Vein endothelial cell (primary cell): ENCODE data around the gene CNTLN. TPM values are rescaled to one million over a fixed set of nuclear protein-coding genes. Genes with fewer than 3 reads are reported as not detected.

Experiments used
- small RNA-seq: library from RNA; depleted of rRNA; stranded (forward); fragments of <200 nt; gene quantifications from one replicate; pipeline ENCODE3, GENCODE V24; 2012
- total RNA-seq: library from RNA; depleted of rRNA; stranded (reverse); fragments of >200 nt; gene quantifications from 2 replicates; pipeline ENCODE4 v1.2.3, GENCODE V29; 2012

CNTLN gene, protein sequence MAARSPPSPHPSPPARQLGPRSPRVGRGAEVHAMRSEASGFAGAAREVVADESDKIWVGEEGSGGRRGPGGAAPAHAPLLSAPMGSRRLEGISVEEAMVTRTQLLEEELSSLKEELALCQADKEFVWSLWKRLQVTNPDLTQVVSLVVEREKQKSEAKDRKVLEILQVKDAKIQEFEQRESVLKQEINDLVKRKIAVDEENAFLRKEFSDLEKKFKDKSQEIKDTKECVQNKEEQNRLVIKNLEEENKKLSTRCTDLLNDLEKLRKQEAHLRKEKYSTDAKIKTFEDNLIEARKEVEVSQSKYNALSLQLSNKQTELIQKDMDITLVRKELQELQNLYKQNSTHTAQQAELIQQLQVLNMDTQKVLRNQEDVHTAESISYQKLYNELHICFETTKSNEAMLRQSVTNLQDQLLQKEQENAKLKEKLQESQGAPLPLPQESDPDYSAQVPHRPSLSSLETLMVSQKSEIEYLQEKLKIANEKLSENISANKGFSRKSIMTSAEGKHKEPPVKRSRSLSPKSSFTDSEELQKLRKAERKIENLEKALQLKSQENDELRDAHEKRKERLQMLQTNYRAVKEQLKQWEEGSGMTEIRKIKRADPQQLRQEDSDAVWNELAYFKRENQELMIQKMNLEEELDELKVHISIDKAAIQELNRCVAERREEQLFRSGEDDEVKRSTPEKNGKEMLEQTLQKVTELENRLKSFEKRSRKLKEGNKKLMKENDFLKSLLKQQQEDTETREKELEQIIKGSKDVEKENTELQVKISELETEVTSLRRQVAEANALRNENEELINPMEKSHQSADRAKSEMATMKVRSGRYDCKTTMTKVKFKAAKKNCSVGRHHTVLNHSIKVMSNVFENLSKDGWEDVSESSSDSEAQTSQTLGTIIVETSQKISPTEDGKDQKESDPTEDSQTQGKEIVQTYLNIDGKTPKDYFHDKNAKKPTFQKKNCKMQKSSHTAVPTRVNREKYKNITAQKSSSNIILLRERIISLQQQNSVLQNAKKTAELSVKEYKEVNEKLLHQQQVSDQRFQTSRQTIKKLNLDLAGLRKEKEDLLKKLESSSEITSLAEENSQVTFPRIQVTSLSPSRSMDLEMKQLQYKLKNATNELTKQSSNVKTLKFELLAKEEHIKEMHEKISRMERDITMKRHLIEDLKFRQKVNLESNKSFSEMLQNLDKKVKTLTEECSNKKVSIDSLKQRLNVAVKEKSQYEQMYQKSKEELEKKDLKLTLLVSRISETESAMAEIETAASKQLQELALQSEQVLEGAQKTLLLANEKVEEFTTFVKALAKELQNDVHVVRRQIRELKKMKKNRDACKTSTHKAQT (N-terminal part only)
- 8.2 and 11.2 TPM in 2 replicates for total RNA-seq

DNA sequence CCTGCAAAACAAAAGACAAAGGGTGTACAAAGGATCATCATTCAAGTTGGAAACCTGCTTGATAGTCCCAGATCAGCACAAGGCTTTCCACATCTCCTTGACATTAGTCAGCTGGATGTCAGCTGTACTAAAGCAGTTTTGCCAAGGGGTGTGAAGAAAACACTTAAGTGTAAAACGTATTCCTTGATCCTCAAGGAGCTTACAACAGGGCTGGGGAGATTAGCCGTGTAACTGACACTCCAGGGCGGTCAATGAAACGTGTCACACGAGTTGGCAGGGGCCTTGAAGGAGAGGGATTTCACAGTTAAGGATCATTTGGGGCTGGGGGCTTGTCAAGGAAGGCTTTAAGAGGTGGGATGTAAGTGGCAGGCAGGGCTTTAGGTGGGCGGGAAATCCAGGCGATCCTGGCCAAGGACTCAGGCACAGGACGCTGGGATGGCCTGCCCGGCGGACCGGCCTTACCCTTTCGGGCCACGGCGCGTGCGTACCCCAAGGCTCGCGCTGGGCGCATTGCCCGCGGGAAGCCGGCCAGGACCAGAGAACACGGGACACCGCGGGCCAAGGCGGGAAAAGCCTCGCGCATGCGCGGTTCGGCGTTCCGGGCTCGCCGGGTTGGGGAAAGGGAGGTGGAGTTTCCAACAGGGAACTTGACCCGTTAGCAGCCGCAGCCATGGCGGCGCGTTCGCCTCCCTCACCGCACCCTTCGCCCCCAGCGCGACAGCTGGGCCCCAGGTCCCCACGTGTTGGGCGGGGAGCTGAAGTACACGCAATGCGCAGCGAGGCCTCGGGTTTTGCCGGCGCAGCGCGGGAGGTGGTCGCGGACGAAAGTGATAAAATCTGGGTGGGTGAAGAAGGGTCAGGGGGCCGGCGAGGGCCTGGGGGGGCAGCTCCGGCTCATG is at the start of gene CNTLN:
TSS of gene CNTLN (plus strand) at position 645 of the 899 bp plus-strand sequence. CDS start at position 671, 26 bp downstream.

Small RNAs within 50 kb of the gene (small RNA-seq; reads per million reads assigned to genes)
- gene RPS29P33, result not detected
